ENCODE data around the gene DECR2.

DNA sequence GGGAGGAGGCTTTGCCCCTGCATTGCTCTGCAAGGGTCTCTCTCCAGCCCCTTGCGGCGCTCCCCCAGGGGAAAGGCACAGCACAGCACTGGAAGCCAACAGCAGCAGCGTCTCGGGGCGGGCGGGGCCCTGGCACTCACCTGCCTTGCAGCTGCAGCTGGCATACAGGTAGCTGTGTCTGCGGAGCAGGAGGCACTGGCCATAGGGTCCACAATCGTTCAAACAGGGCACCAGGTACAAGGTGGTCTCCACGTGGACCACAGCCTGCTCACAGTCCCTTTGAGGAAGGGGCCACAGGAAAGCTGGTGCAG is 27.1 kb upstream of the DECR2 start:
- TF ChIP-seq, protein P1, sequence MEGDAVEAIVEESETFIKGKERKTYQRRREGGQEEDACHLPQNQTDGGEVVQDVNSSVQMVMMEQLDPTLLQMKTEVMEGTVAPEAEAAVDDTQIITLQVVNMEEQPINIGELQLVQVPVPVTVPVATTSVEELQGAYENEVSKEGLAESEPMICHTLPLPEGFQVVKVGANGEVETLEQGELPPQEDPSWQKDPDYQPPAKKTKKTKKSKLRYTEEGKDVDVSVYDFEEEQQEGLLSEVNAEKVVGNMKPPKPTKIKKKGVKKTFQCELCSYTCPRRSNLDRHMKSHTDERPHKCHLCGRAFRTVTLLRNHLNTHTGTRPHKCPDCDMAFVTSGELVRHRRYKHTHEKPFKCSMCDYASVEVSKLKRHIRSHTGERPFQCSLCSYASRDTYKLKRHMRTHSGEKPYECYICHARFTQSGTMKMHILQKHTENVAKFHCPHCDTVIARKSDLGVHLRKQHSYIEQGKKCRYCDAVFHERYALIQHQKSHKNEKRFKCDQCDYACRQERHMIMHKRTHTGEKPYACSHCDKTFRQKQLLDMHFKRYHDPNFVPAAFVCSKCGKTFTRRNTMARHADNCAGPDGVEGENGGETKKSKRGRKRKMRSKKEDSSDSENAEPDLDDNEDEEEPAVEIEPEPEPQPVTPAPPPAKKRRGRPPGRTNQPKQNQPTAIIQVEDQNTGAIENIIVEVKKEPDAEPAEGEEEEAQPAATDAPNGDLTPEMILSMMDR (IDR thresholded peaks at IDR 0.05), result no peak
- TF ChIP-seq POLR2A (IDR thresholded peaks at IDR 0.05), result no peak
